Activated T-helper 2 cell treated with anti-CD3 and anti-CD28 coated beads, Interferon-gamma antibody, Interleukin-2, Interleukin-4, amounts not matched to agents 10 μg/mL and 5 μg/mL and 100 μg/mL, durations not matched to agents 14 hours and 24 hours and 36 hours (primary cell): Measurements from ENCODE around the gene PAPPA. TPM values are rescaled to one million over a fixed set of nuclear protein-coding genes. Genes with fewer than 3 reads are reported as not detected.

Experiments used
- DNase-seq: peaks from one replicate; pipeline ENCODE4 v3.0.0; 2021; ENCODE audit warnings: low spot score
- H3K27ac Mint-ChIP-seq: one replicate; pipeline ENCODE4 v1.8.0; 2021; ENCODE audit warnings: mixed read lengths
- H3K27me3 Mint-ChIP-seq: one replicate; pipeline ENCODE4 v1.8.0; 2021; ENCODE audit warnings: low read depth, mixed read lengths
- H3K36me3 Mint-ChIP-seq: one replicate; pipeline ENCODE4 v1.8.0; 2021; ENCODE audit warnings: low read depth, mixed read lengths
- H3K4me1 Mint-ChIP-seq: one replicate; pipeline ENCODE4 v1.8.0; 2021; ENCODE audit warnings: low read depth, mixed read lengths
- H3K4me3 Mint-ChIP-seq: one replicate; pipeline ENCODE4 v1.8.0; 2021; ENCODE audit warnings: low read depth, mild to moderate bottlenecking, moderate library complexity, mixed read lengths
- H3K9me3 Mint-ChIP-seq: one replicate; pipeline ENCODE4 v1.8.0; 2021; ENCODE audit warnings: mixed read lengths
- intact Hi-C: fragments of 100-400 bp; cut with micrococcal nuclease; formaldehyde crosslinking; loops from one replicate; pipeline ENCODE4 v1.15.1; 2023
- total RNA-seq: library from RNA; stranded (reverse); gene quantifications from 2 replicates; pipeline ENCODE4 v1.2.3, GENCODE V29; 2022

PAPPA gene
- total RNA-seq, 1 donor from 2014 or later, result not detected

DNA sequence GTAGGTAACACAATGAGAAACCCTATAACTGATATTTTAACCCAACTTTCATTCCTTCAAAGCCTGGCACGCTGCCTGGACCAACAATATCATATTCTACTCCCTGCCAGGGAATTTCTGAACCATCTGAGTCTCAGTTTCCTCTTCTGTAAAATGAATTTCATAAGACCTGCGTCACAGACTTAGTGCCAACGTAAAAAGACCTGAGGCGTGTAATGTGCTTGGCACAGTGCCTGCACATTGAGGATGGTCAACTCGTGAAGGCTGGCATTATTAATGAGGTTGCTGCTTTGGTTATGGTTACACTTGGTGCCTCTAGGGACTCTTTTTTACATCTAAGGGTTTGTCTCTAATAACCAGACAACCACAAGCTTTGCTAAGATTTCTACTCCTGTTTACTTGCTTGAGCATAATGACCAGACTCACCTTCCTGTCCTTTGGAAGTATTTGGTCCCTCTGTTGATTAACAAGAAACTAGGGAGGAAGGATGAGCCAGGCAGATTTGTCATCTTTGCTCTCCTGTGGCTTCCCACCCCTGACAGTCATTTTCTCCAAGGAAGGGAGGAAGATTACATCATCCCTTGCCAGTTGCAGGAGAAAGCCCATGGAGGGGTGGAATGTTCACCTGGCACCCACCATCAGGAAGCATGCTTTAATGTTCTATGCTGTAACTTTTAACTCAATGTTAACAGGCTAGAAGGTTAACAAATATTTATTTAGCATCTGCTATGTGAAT, 79.0 kb downstream of the PAPPA start:
- H3K4me3 Mint-ChIP-seq, result no peak overlapping the region
- intact Hi-C loops, result no loop called here
- no peaks in the 10 kb centered on the region for H3K36me3 Mint-ChIP-seq
- no peaks in the 10 kb centered on the region for H3K4me1 Mint-ChIP-seq
- H3K9me3 Mint-ChIP-seq, result no peaks in the 10 kb centered on the region
- no peak overlapping the region for H3K27ac Mint-ChIP-seq
- H3K27me3 Mint-ChIP-seq, result no peaks in the 10 kb centered on the region
- no peak for DNase-seq

DNA sequence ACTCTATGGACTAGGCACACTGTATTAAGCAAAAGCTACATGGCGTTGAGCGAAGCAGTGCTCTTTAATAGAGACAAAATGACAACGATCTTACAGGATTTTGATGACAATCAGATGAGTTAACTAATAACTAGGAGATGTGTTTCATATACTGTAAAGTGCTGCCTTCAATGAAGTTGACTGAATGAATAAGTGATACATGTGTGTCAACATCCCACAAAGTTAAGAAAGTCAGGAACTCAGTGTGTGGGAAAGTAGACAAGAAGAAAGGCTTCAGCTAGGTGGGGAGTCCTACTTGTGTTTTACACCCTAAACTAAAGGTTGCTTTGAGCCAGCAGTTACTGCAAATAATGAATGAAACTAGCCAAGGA, 79.6 kb downstream of the PAPPA start:
- DNase-seq, result no peak
- Mint-ChIP-seq H3K27ac (no peak overlapping the region), H3K9me3 (no peaks in the 10 kb centered on the region), H3K36me3 (no peaks in the 10 kb centered on the region), H3K4me1 (no peaks in the 10 kb centered on the region), H3K27me3 (no peaks in the 10 kb centered on the region), H3K4me3 (no peak overlapping the region)
- intact Hi-C loops, result no loop called here

DNA sequence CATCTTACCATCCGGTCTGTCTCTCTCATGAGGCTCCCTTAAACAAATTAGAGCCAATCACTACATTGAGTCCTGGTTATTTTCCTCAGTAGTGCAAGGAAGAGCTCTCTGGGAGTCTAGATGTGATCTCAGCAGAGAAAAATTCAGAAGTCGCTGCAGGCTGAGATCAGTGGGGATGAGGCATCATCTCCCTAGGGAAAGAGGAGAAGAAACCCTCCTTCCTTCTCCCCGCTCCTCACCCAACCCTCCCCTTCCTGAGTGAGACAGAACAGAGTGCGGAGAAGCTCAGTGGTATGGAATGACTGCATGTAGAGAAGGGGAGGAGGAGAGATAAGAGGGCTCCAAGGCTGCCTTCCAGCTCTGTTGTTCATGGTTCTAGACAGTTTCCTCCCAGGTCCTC, 80.5 kb downstream of the PAPPA start:
- Mint-ChIP-seq H3K9me3 (no peaks in the 10 kb centered on the region), H3K4me1 (no peaks in the 10 kb centered on the region), H3K27me3 (no peaks in the 10 kb centered on the region), H3K4me3 (no peak overlapping the region), H3K27ac (no peak overlapping the region), H3K36me3 (no peaks in the 10 kb centered on the region)
- intact Hi-C loops, result no loop called here
- DNase-seq, result no peak

DNA sequence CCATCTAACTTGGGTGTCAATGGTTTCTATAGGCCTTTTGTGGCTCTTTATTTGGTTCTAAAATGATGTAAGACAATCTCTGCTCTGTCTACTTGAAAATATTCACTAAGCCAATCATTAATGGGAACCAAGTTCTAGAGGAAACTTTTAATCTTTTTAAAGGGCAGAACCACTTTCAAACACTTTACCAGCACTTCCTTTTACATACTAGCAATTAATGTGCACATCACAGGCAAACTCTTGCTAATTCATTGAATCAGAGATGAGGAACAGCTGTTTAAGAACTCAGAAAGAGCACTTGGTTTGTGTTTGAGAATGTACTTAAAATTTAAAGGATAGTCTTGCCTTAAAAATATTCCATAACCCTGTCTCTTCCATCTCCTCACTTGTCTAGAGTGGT, 83.4 kb downstream of the PAPPA start:
- no peak for DNase-seq
- no peak overlapping the region for H3K4me3 Mint-ChIP-seq
- no peaks in the 10 kb centered on the region for H3K9me3 Mint-ChIP-seq
- intact Hi-C loops, result no loop called here
- H3K36me3 Mint-ChIP-seq, result no peaks in the 10 kb centered on the region
- H3K27ac Mint-ChIP-seq, result no peak overlapping the region
- H3K27me3 Mint-ChIP-seq, result no peaks in the 10 kb centered on the region
- H3K4me1 Mint-ChIP-seq, result no peaks in the 10 kb centered on the region

DNA sequence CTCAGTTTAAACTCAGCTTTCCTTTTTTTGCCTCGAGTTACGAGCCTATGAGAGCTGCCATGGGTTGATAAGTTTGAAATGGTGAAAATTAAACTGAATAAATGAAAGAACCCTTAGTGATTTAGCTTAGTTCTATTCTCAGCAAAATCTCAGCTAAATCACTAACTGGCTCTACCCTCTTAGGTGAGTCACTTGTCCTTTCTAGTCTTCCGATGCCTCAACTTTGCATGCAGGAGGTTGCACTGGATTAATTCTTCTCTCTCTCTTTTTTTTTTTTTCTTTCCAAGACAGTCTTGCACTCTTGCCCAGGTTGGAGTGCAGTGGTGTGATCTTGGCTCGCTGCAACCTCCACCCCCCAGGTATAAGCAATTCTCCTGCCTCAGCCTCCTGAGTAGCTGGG, 83.9 kb downstream of the PAPPA start:
- no peaks in the 10 kb centered on the region for H3K4me1 Mint-ChIP-seq
- no peak for DNase-seq
- intact Hi-C loops, result no loop called here
- no peak overlapping the region for H3K4me3 Mint-ChIP-seq
- H3K9me3 Mint-ChIP-seq, result no peaks in the 10 kb centered on the region
- H3K36me3 Mint-ChIP-seq, result no peaks in the 10 kb centered on the region
- H3K27ac Mint-ChIP-seq, result no peak overlapping the region
- no peaks in the 10 kb centered on the region for H3K27me3 Mint-ChIP-seq

DNA sequence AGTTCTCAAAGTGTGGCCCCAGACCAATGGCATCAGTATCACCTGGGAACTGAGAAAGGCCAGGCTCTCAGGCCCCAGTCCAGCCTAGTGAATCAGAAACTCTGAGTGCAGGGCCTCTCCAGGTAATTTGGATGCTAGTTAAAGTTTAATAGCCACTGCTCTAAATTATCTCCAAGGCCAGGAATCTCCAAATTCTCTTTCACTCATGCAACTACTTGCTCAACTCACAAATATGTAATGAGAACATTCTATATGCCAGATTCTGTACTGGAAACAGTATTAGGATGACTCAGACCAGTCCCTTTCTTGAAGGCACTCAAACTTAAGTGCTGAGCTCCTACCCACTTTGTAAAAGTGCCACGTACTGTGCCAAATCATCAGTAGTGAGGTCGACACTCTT, 84.6 kb downstream of the PAPPA start:
- H3K27me3 Mint-ChIP-seq, result no peaks in the 10 kb centered on the region
- intact Hi-C loops, result no loop called here
- H3K9me3 Mint-ChIP-seq, result no peaks in the 10 kb centered on the region
- no peaks in the 10 kb centered on the region for H3K4me1 Mint-ChIP-seq
- H3K4me3 Mint-ChIP-seq, result no peak overlapping the region
- H3K36me3 Mint-ChIP-seq, result no peaks in the 10 kb centered on the region
- DNase-seq, result no peak
- no peak overlapping the region for H3K27ac Mint-ChIP-seq

DNA sequence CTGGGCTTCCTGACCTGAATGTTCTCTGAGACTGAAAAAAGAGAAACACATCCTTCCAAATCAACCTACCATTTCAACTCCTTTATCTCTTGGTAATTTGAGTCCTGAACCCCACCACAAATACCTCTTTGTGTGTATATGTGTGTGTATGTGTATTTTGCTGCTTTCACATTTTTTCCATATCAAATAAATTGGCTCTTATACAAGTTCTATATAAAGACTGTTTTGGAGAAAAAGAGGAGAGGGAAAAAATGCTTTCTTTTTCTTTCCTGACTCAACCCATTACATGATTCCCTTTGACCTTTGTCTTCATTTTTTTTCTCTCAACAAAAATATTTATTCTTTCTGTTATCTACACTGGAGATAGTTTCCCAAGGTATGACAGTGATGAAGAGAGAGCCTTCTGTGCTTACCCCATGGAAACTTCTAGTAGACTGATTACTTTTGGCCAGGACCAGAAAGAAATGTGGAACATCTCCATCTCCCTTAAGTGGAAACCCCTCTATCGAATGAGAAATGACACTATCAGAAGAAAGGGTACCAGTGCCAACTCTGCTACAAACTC, 85.3 kb downstream of the PAPPA start:
- H3K27ac Mint-ChIP-seq, result no peak overlapping the region
- no peaks in the 10 kb centered on the region for H3K4me1 Mint-ChIP-seq
- DNase-seq, result no peak
- no peaks in the 10 kb centered on the region for H3K9me3 Mint-ChIP-seq
- no peaks in the 10 kb centered on the region for H3K27me3 Mint-ChIP-seq
- H3K36me3 Mint-ChIP-seq, result no peaks in the 10 kb centered on the region
- H3K4me3 Mint-ChIP-seq, result no peak overlapping the region
- intact Hi-C loops, result no loop called here

DNA sequence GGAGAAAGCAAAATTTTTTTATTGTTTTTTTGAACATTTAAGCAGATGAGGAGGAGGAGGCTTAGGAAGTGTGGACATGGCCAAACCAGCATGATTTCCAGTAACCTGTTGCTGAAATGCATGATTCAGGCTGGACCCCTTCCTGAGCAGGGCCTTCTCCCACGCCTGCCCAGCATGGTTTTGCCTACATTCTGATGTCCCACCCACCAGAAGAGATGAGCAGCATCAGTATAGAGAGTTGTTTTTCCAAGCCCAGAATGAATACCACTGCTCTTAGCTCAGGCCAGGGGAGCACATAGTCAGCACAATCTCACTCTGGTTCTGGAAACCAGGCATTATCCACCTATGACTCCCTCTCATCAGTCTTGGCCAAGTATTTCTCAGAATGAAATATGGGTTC, 90.1 kb downstream of the PAPPA start:
- no peak overlapping the region for H3K4me3 Mint-ChIP-seq
- DNase-seq, result no peak
- no peaks in the 10 kb centered on the region for H3K27me3 Mint-ChIP-seq
- H3K4me1 Mint-ChIP-seq, result no peaks in the 10 kb centered on the region
- no peaks in the 10 kb centered on the region for H3K9me3 Mint-ChIP-seq
- no peaks in the 10 kb centered on the region for H3K36me3 Mint-ChIP-seq
- no peak overlapping the region for H3K27ac Mint-ChIP-seq
- intact Hi-C loops, result no loop called here

DNA sequence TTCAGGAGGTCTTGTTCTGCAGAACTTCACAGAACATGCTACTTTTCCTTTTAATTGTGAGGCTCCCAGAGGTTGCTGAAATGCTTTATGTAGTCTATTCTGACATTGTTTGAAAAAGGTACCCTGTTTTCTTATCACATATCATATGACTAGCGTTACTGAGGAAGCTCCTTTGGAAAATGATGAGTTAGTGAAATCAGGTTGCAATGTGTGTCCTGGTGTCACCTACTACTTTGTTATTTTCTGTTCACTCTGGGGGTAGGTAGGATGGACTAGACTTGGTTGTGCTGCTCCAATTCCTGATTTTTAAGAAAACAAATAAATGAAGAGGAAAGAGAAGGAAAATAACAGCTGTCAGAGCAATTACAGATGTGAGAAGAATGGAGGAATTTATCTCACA, 93.7 kb downstream of the PAPPA start:
- no peaks in the 10 kb centered on the region for H3K27me3 Mint-ChIP-seq
- H3K36me3 Mint-ChIP-seq, result no peaks in the 10 kb centered on the region
- no peaks in the 10 kb centered on the region for H3K4me1 Mint-ChIP-seq
- intact Hi-C loops, result no loop called here
- H3K27ac Mint-ChIP-seq, result no peak overlapping the region
- no peak overlapping the region for H3K4me3 Mint-ChIP-seq
- no peaks in the 10 kb centered on the region for H3K9me3 Mint-ChIP-seq
- DNase-seq, result no peak

DNA sequence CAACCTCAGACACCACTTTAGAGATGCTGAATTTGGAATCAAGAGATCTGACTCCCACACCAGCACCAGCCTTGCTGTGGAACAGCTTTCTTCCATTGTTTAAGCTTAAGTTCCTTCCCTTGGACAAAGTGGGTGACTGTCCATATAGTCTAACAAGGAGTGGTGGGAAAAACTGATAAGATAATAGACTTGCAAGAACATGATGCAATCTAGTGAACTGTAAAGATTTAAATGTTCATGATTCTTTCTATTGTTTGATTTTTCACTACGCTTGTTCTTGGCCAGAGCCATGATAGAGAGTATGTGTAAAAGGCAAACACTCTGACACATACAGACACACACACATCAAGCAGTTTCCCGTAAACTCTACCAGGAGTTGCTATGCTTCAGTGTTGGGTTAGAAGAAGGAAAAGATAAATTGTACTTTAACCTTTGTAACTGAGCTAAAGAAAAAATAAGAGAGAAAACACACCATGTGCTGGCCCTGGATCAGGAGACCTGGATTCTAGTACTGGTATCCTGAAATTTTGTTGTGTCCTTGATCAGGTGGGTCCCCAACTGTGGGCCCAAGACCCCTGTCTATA, 94.3 kb downstream of the PAPPA start:
- H3K9me3 Mint-ChIP-seq, result no peaks in the 10 kb centered on the region
- H3K36me3 Mint-ChIP-seq, result no peaks in the 10 kb centered on the region
- DNase-seq, result no peak
- H3K27ac Mint-ChIP-seq, result no peak overlapping the region
- intact Hi-C loops, result no loop called here
- no peak overlapping the region for H3K4me3 Mint-ChIP-seq
- H3K27me3 Mint-ChIP-seq, result no peaks in the 10 kb centered on the region
- H3K4me1 Mint-ChIP-seq, result no peaks in the 10 kb centered on the region

DNA sequence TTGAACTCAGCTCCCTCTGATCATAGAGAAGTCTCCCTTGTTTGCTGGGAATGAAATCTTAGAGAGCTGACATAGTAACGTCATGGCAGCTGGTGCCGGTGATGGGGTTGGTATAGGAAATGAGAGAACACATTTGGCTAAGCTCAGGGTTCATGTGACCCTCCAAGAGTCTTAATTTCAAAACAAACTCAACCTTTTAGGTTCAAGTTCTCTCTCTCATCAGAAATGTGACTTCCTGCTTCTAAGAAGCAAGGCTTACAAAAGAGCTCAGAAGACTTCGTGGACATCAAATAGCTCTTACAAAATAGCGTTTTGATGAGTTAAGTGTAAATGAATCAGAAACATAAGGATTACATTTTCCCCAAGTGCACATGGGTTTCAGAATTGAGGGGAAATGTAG, 97.3 kb downstream of the PAPPA start:
- Mint-ChIP-seq H3K27me3 (no peaks in the 10 kb centered on the region), H3K27ac (no peak overlapping the region), H3K4me3 (no peak overlapping the region), H3K36me3 (no peaks in the 10 kb centered on the region), H3K4me1 (no peaks in the 10 kb centered on the region), H3K9me3 (no peaks in the 10 kb centered on the region)
- intact Hi-C loops, result no loop called here
- no peak for DNase-seq

DNA sequence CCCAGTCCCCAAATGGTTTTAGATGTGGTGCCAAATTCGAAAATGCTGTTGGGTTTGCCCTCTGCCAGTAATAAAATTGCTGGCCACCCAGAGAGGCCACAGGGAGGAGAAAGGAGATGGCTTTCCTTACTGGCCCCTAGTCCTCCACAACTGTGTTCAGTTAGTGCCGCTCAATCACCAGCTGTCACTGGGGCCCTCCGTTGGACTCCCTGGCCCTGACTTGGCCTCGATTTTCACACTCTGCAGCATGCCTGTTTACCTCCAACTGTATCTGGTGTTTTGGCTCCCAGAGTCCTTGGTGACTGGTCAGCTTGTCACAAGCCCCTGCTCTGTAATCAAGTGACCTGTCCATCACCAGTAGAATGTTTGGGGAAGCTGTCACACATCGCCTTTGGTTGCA, 97.8 kb downstream of the PAPPA start:
- Mint-ChIP-seq H3K9me3 (no peaks in the 10 kb centered on the region), H3K4me3 (no peak overlapping the region), H3K27me3 (no peaks in the 10 kb centered on the region), H3K36me3 (no peaks in the 10 kb centered on the region), H3K27ac (no peak overlapping the region), H3K4me1 (no peaks in the 10 kb centered on the region)
- no peak for DNase-seq
- intact Hi-C loops, result no loop called here

DNA sequence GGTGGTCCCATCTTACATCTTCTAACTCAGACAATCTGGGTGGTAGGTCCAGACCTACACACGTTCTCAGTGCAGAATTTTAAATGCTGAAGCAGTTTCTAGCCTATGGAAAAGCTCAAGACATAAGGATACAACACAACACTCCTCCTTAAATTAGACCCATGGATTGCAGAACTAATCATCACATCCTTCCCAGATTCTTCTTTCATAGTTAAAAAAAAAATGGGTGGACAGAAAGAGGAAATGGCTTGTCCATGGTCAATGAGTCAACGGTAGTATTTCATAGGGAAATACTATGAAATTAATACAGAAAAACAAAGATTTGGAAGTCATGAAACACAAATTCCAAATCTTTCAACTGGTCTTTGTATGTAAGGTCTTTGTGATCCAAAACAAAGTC, 106.9 kb downstream of the PAPPA start:
- DNase-seq, result no peak
- no peaks in the 10 kb centered on the region for H3K4me1 Mint-ChIP-seq
- H3K4me3 Mint-ChIP-seq, result no peak overlapping the region
- no peaks in the 10 kb centered on the region for H3K9me3 Mint-ChIP-seq
- no peaks in the 10 kb centered on the region for H3K27me3 Mint-ChIP-seq
- H3K36me3 Mint-ChIP-seq, result no peaks in the 10 kb centered on the region
- H3K27ac Mint-ChIP-seq, result no peak overlapping the region
- intact Hi-C loops, result no loop called here
